ENCODE measurements around the gene URAD. TPM values are rescaled to one million over a fixed set of nuclear protein-coding genes. Genes with fewer than 3 reads are reported as not detected.
A peak's percentile ranks its signal among the peaks of the same experiment; 100 is the strongest.

The URAD gene
- polyA plus RNA-seq, 2 of the 4 experiments (the other 2 are of a cell fraction): not detected

- ATAC-seq (peak in 1 of 2 experiments; percentile 32; a peak in 2 of 6 replicates), FAIRE-seq (no peak), DNase-seq (ENCODE audit: low read depth in 1 of 2, low spot score in 1 of 2) (no peak)
- peak overlapping the region; percentile 31 for H3K4me3 ChIP-seq
- H3K4me1 ChIP-seq: no peaks in the 10 kb centered on the region; the same call in 2 of the 3 replicates
- ChIA-PET POLR2A (no interaction called here), CTCF (interaction anchor here (1.1 to 11.2 kb wide), 3 partner anchors 25 to 616 kb away, joined by 4 to 120 read pairs (median 7); no protein-coding TSS in a partner anchor)
- peak overlapping the region; percentile 74 for H3K4me2 ChIP-seq
- WGBS (ENCODE audit: missing lambda C conversion rate): 30% methylated on average over 7 of the region's 65 CpGs
- no peak overlapping the region for H3K27ac ChIP-seq
- H3K9me3 ChIP-seq: no peaks in the 10 kb centered on the region
- TF ChIP-seq PBX3 (IDR thresholded peaks at IDR 0.05): no peak
- TF ChIP-seq TFCP2L1 (CRISPR knock-in tag; IDR thresholded peaks at IDR 0.05): no peak
- TF ChIP-seq HES2 (IDR thresholded peaks at IDR 0.05): no peak
- no peak for TF ChIP-seq POLR2A (IDR thresholded peaks at IDR 0.05; ENCODE audit: low read length)
- TF ChIP-seq TP53 (CRISPR knock-in tag; IDR thresholded peaks at IDR 0.05): no peak
- TF ChIP-seq KDM1A (IDR thresholded peaks at IDR 0.05; ENCODE audit: low read depth): no peak
- TF ChIP-seq MAX (IDR thresholded peaks at IDR 0.05): no peak
- TF ChIP-seq E2F6 (IDR thresholded peaks at IDR 0.05; ENCODE audit: borderline replicate concordance, low read depth): no peak
- no peak for TF ChIP-seq ESRRA (IDR thresholded peaks at IDR 0.05; ENCODE audit: borderline replicate concordance, low read length)
- no peak for TF ChIP-seq MAFK (IDR thresholded peaks at IDR 0.05; ENCODE audit: partially characterized antibody)
- TF ChIP-seq HEYL (CRISPR knock-in tag; IDR thresholded peaks at IDR 0.05): no peak
- TF ChIP-seq ZFP36 (IDR thresholded peaks at IDR 0.05; ENCODE audit: borderline replicate concordance, partially characterized antibody): no peak
These were observed 10.1 kb downstream of the URAD start for GRCh38 chr13:27978301-27978968.

GRCh38 chr13:27977476-27978300, 10.8 kb downstream of the URAD start:
- no peaks in the 10 kb centered on the region; the same call in 2 of the 3 replicates for H3K4me1 ChIP-seq
- H3K4me3 ChIP-seq: peak overlapping the region; percentile 31; the same call in 2 of the 3 replicates
- H3K27ac ChIP-seq: no peak overlapping the region
- TF ChIP-seq EHMT2 (IDR thresholded peaks at IDR 0.05; ENCODE audit: low read depth): no peak
- TF ChIP-seq MAX (IDR thresholded peaks at IDR 0.05): no peak
- TF ChIP-seq MAZ (IDR thresholded peaks at IDR 0.05; ENCODE audit: borderline replicate concordance, low read depth, low read length): no peak
- no peak for TF ChIP-seq FOXS1 (CRISPR knock-in tag; IDR thresholded peaks at IDR 0.05)
- no peak for TF ChIP-seq RNF2 (IDR thresholded peaks at IDR 0.05; ENCODE audit: borderline replicate concordance, low read depth)
- no peak for TF ChIP-seq SREBF2 (IDR thresholded peaks at IDR 0.05)
- TF ChIP-seq HMGXB4 (CRISPR knock-in tag; IDR thresholded peaks at IDR 0.05; ENCODE audit: borderline replicate concordance): no peak
- no peak for TF ChIP-seq PBX3 (IDR thresholded peaks at IDR 0.05)
- TF ChIP-seq TFCP2L1 (CRISPR knock-in tag; IDR thresholded peaks at IDR 0.05): no peak
- TF ChIP-seq RFX5 (IDR thresholded peaks at IDR 0.05): no peak
- TF ChIP-seq PHF8 (IDR thresholded peaks at IDR 0.05; ENCODE audit: borderline replicate concordance, low read depth): no peak
- TF ChIP-seq RAD21 (conservative IDR thresholded peaks at IDR 0.05 in 1 of 2, IDR thresholded peaks at IDR 0.05 in 1 of 2): no peak
- no peak for TF ChIP-seq CHD4 (IDR thresholded peaks at IDR 0.05; ENCODE audit: borderline replicate concordance)
- no peak for TF ChIP-seq NPAS2 (CRISPR knock-in tag; IDR thresholded peaks at IDR 0.05; ENCODE audit: borderline replicate concordance)
- TF ChIP-seq RARB (CRISPR knock-in tag; IDR thresholded peaks at IDR 0.05): no peak
- DNase-seq (ENCODE audit: low read depth in 1 of 2, low spot score in 1 of 2) (peak in 1 of 2 experiments; percentile 29), ATAC-seq (peak; percentile 27 to 68; a peak in 3 of 6 replicates), FAIRE-seq (no peak)
- CTCF ChIA-PET: interaction anchor here (1.1 to 11.2 kb wide), 3 partner anchors 24 to 616 kb away, joined by 4 to 120 read pairs (median 7); no protein-coding TSS in a partner anchor
- WGBS (ENCODE audit: missing lambda C conversion rate): 12% methylated on average over 29 of the region's 80 CpGs
- POLR2A ChIA-PET: no interaction called here
- H3K4me2 ChIP-seq: peak overlapping the region; percentile 74
- H3K9me3 ChIP-seq: no peaks in the 10 kb centered on the region
